NCI-H2029 treated with DMSO at 0.1 percent for 48 hours (cell line): Measurements from ENCODE around the gene HES2.
"Not testable (repeated sequence)": the region's sequence is repeated elsewhere in the genome, so short reads cannot be mapped to it uniquely, and the experiment has no call there.

Experiments
- DNase-seq: peaks from one replicate; lab custom pipeline; 2025; lab: John Stamatoyannopoulos, UW

HES2 gene

GRCh38 chr1:6437012-6437700, 17.4 kb upstream of the HES2 start:
- DNase-seq: not testable (repeated sequence)

- not testable (repeated sequence) for DNase-seq
These were observed 16.6 kb upstream of the HES2 start for GRCh38 chr1:6436277-6436676.

GRCh38 chr1:6435547-6435946, 15.8 kb upstream of the HES2 start:
- DNase-seq: no peak

- DNase-seq: no peak
These were observed 15.4 kb upstream of the HES2 start for GRCh38 chr1:6435129-6435528.

- no peak for DNase-seq
These were observed 14.5 kb upstream of the HES2 start for GRCh38 chr1:6434186-6434585.

- DNase-seq: not testable (repeated sequence)
These were observed 12.2 kb upstream of the HES2 start for GRCh38 chr1:6431645-6432579.

GRCh38 chr1:6429660-6430411, 10.1 kb upstream of the HES2 start:
- DNase-seq: not testable (repeated sequence)

- not testable (repeated sequence) for DNase-seq
These were observed 8.7 kb upstream of the HES2 start for GRCh38 chr1:6428453-6428852.

GRCh38 chr1:6427441-6428390, 8.0 kb upstream of the HES2 start:
- no peak for DNase-seq

- DNase-seq: no peak
These were observed 7.2 kb upstream of the HES2 start for GRCh38 chr1:6426972-6427350.

- no peak for DNase-seq
These were observed 6.7 kb upstream of the HES2 start for GRCh38 chr1:6426277-6426971.

- DNase-seq: no peak
These were observed 5.9 kb upstream of the HES2 start for GRCh38 chr1:6425658-6426057.

- DNase-seq: no peak
These were observed 5.2 kb upstream of the HES2 start, which contains the start of gene ESPN for GRCh38 chr1:6424619-6425593. TSS of gene ESPN (plus strand) at chr1:6424776. CDS start at chr1:6424956, 180 bp downstream.

GRCh38 chr1:6424000-6424565, 4.4 kb upstream of the HES2 start:
- DNase-seq: no peak

- peak; percentile 80 for DNase-seq
These were observed 3.7 kb upstream of the HES2 start for GRCh38 chr1:6423321-6423999.

- DNase-seq: no peak
These were observed 1.5 kb upstream of the HES2 start for GRCh38 chr1:6421266-6421665.

- no peak for DNase-seq
These were observed 829 bp upstream of the HES2 start for GRCh38 chr1:6420454-6421042.

GRCh38 chr1:6419397-6419803, 319 bp downstream of the HES2 start:
- DNase-seq: no peak
